Left kidney (tissue), 2 donors: ENCODE data around the gene SUCNR1. TPM values are rescaled to one million over a fixed set of nuclear protein-coding genes. Genes with fewer than 3 reads are reported as not detected.
"Not testable (repeated sequence)": the region's sequence is repeated elsewhere in the genome, so short reads cannot be mapped to it uniquely, and the experiment has no call there.

Experiments
- DNase-seq: peaks from one replicate; pipeline ENCODE4 v3.0.0-alpha.2; 2013
- polyA plus RNA-seq: library from polyadenylated mRNA; unstranded; fragments of 120-200 nt; gene quantifications from one replicate; pipeline ENCODE4 v1.2.1, GENCODE V29; 2013; ENCODE audit not compliant: insufficient read length

SUCNR1 gene
- polyA plus RNA-seq, 1 donor, result 8.0 TPM

- no peak for DNase-seq
These were observed 27.6 kb downstream of the SUCNR1 start for GRCh38 chr3:151900884-151901643.

- no peak for DNase-seq
These were observed 28.3 kb downstream of the SUCNR1 start for GRCh38 chr3:151901644-151902285.

- DNase-seq, result no peak
These were observed 30.1 kb downstream of the SUCNR1 start for GRCh38 chr3:151903501-151903991.

GRCh38 chr3:151905647-151906046 lies 32.2 kb downstream of the SUCNR1 start:
- no peak for DNase-seq

DNA sequence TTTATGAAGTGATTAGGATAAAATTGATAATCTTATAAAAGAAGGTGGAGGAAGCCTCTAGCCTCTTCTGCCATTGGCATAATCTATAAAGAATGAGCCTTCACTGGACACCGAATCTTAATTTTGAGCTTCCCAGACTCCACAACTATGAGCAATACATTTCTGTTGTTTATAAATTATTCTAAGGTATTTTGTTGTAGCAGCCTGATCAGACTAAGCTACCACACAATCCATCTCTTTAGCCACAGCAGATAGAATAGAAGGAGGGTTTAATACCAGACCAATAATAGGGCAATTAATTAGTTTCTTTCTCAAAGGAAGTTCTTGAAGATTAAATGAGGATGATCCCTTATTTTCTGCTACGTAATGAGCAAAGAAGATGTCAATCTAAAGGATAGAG lies 33.3 kb downstream of the SUCNR1 start:
- no peak for DNase-seq

GRCh38 chr3:151908399-151908798 lies 35.0 kb downstream of the SUCNR1 start:
- no peak for DNase-seq

DNA sequence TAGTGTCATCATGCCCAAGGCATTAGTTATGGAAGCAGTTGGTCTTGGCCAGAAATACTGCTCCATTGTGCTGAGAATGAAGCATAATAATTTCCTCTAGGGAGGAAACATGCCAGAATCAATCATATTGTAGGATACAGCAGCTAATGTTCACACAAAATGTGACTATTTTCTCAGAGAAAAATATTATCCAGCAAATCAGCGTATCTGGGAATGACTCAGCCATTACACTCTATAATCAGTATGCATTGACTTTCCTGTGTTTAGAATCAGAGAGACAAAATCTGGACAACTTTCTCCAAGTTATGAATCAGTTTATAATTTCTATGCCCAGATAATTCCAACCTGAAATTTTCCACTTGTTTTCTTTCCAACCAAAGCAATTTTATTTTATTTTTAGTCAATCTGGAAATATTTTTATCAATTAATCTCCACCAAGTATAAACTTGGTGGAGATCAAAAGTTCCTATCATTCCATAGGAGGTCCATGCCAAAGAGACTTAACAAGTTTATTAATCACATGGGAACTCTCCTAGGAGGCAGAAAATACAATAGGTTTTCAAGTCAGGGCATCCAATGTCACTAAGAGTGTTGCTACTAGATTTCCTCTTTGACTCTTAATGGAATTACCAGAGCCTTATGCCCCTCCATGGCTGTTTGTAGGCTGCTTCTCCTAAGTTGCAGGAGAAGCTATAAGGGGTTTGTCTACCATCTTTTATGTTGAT lies 36.4 kb downstream of the SUCNR1 start:
- DNase-seq, result no peak

DNA sequence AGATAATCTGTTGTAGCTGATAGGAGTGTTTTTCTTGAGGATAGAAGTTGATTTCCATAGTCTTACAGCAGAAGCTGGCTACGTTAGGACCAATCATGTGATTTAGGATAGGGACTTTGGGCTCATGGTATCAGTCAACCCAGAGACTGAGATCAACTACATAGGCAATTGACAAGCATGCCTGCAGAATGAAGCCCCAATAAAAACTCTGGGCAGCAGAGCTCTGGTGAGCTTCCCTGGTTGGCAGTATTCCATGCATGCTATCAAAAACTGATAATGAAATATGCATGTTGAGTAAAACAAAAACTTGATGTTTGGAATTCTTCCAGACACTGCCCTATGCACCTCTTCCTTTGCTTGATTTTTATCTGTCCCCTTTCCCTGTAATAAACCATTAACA lies 38.0 kb downstream of the SUCNR1 start:
- DNase-seq, result no peak

DNA sequence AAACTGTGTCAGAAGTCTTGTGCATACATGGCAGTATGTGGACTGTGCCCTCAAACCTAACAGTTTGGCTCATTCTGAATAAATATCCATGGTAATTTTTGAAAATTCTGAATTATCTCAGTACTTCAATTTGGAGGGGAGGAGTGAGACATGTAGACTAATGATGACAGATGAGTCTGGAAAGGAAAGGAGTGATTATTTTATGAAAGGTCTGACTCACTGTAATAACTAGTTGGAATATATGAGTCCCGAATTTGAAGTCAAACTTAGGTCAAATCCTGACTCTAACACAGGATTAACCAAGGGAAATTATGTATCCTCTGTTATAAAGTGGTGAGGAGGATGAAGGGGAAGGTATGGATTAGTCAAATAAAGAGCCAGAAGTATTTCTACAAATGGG lies 38.6 kb downstream of the SUCNR1 start:
- DNase-seq, result no peak

DNA sequence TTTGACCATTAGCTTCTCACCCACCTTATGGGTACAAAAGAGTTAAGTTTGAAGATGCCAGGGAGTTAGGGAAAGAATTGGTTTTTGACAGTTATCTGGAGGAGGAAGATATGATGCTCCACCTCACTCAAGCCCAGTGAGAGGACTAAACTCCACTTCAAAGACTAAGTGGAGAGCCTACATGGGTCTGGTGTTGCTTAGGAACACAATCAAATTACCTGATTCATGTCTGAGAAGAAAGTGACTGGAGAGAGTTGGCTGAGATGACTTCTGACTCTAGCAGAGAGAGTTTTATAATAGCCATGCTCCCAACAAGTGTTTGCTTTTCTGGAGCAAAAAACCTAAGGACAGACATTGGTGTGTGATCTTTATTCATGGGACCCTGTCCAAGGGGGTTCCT lies 43.3 kb downstream of the SUCNR1 start:
- DNase-seq, result no peak

GRCh38 chr3:151918253-151919029 lies 45.0 kb downstream of the SUCNR1 start:
- DNase-seq, result no peak

- no peak for DNase-seq
These were observed 45.5 kb downstream of the SUCNR1 start for GRCh38 chr3:151919030-151919328.

GRCh38 chr3:151919446-151919845 lies 46.0 kb downstream of the SUCNR1 start:
- DNase-seq, result no peak

DNA sequence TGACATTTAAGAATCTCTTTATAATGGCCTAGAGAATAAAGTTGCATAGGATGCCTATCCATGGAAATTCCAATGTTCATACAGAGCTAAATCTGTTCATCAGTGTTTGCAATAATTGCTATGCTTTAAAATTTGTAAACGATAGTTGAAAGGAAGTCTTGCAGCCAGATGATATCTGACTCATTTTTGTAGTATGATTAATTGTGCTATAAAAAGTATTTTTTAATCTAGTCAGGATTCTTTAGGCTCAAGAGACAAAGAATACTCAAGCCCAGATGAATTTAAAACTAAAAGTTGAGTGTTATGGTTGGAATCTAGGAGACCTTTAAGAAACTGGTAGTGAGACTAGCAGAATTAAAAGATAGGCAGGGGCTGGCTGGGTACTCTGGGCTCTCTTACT lies 50.5 kb downstream of the SUCNR1 start:
- no peak for DNase-seq

- no peak for DNase-seq
These were observed 51.3 kb downstream of the SUCNR1 start for GRCh38 chr3:151924753-151925152.

GRCh38 chr3:151925419-151925818 lies 52.0 kb downstream of the SUCNR1 start:
- no peak for DNase-seq

GRCh38 chr3:151925876-151926275 lies 52.4 kb downstream of the SUCNR1 start:
- no peak for DNase-seq

- DNase-seq, result no peak
These were observed 53.5 kb downstream of the SUCNR1 start for GRCh38 chr3:151926956-151927355.

GRCh38 chr3:151927915-151928525 lies 54.6 kb downstream of the SUCNR1 start:
- DNase-seq, result not testable (repeated sequence)

DNA sequence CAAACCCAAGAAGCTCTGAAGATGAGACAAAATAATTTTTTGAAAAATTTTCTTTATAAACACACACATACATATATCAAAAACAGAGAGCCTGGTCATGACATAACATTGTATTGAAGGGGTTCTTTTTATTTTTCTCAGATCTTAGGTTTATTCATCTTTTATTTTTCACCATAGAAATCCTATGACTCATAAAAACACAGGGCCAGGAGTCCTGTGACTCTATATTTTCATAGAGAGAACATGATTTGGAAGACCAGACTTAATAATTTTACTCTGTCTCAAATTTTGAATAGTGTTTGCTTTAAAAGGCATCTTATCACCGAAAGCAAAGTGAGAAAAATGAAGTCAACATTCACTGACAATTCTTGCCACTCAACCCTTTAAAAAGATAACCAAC lies 57.7 kb downstream of the SUCNR1 start:
- DNase-seq, result no peak

GRCh38 chr3:151933234-151933853 lies 59.9 kb downstream of the SUCNR1 start:
- no peak for DNase-seq
